Iris pigment epithelial cell (primary cell): ENCODE measurements around the gene CSNK1D.

Experiments
- DNase-seq: peaks from one replicate; pipeline ENCODE4 v3.0.0-alpha.2; 2011; ENCODE audit warnings: low read depth

CSNK1D gene

DNA sequence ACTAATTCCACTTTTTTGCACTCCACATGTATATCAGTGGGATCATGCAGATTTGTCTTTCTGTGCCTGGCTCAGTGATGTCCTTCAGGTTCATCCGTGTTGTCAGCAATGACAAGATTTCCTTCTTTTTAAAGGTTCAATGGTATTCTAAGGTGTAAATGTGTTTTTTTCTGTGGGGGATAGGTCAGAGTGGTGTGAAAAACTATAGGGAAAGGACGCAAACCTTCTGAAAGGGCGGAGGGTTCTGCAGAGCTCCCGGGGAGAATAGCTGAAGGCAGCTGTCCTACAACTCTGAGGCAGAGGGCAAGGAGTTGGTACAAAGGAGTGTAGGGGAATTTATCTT, 21.9 kb upstream of the CSNK1D start:
- DNase-seq, result no peak

DNA sequence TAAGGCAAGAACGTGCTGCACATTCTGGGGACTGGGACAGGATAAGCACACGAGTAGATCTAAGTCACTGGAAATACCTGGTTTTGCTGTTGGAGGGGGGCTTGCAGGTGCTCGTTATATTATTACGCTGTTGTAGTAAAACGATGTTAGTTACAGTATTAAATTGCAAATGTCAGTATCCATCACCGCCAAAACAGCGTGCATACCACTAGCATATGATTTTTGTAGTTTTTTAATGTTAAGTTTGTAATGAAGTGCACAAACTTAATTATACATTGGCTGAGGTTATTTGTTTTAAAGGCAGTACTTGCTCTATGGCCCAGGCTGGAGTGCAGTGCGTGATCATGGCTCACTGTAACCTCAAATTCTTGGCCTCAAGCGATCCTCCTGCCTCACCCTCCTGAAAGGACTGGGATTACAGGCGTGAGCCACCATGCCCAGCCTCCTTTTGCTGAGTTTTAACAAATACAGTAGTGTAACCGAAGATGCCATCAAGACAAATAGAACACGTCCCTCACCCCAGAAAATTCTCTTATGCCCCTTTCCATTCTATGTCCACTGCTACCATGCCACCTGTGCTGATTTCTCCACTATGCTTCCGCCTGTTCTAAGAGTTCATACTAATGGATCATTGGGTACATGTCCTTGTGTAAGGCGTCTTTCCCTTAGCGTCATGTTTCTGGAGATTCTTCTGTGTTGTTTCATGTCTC, 20.7 kb upstream of the CSNK1D start:
- DNase-seq, result peak; percentile 21

- peak; percentile 99 for DNase-seq
Measured at GRCh38 chr17:82292251-82293154, 19.0 kb upstream of the CSNK1D start.

- DNase-seq, result no peak
Measured at GRCh38 chr17:82291582-82292250, 18.2 kb upstream of the CSNK1D start.

DNA sequence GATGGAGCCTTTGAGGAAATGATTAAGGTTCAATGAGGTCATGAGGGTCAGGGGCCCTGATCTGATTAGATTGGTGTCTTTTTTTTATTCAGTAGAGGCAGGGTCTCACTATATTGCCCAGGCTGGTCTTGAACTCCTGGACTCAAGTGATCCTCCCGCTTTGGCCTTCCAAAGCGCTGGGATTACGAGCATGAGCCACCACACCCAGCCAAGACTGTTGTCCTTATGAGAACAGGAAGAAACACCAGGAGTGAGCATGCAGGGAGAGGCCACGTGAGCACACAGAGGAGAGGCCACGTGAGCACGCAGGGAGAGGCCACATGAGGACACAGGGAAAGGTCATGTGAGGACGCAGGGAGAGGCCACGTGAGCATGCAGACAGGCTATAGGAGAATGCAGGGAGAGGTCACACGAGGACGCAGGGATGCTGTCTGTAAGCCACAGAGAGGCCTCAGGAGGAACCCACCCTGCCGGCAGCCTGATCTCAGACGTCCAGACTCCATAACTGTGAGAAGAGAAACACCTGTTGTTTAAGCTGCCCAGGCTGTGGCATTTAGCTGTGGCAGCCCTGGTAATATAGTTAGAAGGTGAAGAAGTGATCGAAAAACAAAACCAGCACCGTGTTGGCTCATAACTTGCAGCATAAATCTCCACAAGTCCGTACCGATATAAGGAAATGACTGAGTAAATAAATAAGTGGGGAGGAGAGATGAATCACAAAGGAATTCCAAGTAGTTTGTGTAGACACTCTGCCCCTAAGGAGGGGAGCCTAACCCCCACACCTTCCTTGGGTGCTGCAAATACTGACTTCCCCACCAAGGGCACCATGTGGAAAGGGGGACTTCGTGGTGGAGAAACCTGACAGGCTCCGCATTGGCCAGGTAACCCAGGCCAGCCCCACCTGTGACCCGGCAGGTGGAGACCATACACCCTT, 14.6 kb upstream of the CSNK1D start:
- DNase-seq, result peak; percentile 88

DNA sequence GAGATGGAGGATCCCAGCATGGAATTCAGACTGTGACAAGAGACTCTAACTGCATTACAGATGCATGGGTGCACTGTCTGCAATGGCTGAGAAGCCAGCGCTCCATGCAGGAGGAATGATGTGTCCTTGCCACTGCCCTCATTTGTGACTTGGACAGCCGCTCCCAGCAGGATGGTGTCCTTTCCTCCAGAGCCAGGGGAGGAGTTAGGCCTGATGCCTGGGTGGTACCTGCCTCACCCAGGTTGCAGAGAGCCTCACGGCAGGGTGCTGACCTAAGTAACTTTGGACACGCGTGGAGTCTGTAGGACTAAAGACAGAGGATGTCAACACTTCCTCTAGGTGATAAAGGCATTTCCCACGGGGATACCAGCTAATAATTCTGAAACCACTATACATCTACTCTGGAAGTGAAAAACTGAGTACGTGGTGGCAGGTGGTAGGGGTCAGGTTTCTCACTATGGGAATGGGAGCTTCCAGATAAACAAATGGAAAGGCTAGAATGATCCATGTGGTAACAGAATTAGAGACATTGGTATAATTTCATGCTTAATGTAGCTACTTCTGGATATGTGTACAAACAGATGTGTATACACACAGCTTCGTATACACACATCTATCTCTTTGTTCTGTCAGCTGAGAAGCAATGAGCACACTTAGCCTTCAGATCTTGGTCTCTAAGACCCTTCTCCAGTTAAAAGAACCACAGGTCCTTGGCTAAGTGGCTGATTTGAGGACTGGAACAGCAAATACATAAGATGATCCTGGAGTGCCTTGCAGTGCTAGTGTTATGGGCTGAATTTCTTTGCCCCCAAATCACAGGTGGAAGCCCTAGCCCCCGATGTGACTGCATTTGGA, 13.7 kb upstream of the CSNK1D start:
- DNase-seq, result no peak

DNA sequence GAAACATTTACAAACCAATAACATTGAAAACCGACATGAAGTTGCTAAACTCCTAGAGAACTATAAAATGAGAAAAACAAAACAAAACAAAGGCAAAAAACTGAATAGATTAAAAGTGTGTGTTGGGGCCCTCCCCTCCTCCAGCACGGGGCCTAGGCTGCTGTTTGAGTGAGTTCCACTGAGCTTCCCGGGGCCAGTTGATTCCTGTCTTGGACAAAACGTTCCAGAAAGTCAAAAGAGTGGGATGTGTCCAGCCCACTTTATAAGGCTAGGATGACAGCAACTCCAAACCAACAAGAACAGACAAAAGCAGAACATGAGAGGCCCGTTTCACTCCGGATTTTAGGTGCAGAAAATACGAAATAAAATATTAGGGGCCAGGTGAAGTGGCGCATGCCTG, 11.6 kb upstream of the CSNK1D start:
- DNase-seq, result no peak

GRCh38 chr17:82283208-82283749, 9.8 kb upstream of the CSNK1D start:
- peak; percentile 85 for DNase-seq

DNA sequence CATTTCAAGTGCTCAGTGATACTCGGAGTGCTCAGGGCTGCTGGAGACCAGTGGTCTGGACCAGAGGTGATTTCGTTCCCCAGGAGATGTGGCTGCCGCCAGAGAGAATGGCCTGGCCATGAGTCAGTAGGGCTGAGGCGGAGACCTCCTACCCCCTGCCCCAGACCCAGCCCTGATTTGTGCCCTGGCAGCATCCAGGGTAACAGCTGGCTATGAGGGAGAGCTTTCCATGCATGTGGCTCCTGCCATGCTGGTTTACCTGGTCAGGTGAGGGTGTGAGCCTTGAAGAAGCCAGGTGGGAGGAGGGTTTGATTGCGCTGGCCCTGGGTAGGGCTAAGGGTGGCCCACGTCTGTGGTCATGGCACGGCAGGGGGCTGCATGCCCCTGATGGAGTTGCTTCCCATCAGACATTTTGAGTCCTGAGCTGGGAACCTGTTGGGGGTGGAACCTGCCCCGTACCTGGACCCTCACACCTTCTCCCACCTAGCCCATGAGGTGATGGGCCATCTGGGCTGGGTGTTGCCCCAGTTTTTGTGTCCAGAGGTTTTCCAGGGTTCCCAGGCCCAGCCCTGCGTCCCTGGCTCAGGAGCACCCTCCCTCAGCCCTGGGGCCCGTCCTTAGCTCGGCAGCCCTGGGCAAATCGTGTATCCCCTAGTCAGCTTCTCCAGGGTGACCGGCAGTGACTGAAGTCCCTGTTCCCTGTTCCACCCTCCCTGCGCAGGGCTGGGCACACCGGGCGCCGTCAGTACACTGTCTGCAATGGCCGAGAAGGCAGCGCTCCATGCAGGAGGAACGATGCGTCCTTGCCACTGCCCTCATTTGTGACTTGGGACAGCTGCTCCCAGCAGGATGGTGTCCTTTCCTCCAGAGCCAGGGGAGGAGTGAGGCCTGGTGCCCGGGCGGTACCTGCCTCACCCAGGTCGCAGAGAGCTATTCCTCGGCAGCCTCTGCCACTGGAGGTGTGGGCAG, 9.0 kb upstream of the CSNK1D start:
- DNase-seq, result no peak

DNA sequence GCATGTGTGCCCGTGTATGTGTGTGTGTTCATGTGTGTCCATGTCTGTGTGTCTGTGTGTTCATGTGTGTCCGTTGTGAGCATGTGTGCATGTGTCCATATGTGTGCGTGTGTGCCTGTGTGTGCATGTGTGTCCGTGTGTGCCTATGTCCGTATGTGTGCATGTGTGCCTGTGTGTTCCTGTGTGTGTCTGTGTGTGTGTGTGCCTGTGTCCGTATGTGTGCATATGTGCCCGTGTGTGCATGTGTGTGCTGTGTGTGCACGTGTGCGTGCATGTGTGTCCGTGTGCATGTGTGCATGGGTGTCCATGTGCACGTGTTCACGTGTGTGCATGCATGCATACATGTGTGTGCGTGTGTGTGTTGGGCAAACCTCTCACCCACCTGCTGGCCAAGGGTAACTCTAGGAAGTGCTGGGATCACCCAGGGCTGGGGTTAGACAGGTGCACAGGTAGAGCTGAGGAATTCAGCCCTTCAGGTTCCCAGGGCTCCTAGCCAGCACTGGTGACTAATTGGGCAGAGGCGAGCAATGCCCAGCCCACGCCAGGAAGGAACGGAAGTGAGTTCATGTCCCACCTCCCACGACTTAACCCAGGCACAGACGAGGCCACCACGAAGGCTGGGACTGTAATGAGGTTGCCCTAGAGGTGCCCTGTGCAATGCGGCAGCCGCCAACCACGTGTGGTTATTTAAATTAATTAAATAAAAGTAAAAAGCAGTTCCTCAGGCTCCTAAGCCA, 8.2 kb upstream of the CSNK1D start:
- peak; percentile 37 for DNase-seq

- no peak for DNase-seq
Measured at GRCh38 chr17:82281076-82281475, 7.6 kb upstream of the CSNK1D start.

DNA sequence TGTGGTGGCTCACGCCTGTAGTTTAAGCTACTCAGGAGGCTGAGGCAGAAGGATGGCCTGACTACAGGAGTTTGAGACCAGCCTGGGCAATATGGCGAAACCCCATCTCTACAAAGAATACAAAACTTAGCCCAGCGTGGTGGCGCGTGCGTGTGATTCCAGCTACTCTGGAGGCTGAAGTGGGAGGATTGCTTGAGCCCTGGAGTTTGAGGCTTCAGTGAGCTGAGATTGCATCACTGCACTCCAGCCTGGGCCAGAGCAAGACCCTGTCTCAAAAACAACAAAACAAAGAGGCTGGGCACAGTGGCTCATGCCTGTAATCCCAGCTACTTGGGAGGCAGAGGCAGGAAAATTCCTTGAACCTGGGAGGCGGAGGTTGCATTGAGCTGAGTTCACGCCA, 7.0 kb upstream of the CSNK1D start:
- no peak for DNase-seq

DNA sequence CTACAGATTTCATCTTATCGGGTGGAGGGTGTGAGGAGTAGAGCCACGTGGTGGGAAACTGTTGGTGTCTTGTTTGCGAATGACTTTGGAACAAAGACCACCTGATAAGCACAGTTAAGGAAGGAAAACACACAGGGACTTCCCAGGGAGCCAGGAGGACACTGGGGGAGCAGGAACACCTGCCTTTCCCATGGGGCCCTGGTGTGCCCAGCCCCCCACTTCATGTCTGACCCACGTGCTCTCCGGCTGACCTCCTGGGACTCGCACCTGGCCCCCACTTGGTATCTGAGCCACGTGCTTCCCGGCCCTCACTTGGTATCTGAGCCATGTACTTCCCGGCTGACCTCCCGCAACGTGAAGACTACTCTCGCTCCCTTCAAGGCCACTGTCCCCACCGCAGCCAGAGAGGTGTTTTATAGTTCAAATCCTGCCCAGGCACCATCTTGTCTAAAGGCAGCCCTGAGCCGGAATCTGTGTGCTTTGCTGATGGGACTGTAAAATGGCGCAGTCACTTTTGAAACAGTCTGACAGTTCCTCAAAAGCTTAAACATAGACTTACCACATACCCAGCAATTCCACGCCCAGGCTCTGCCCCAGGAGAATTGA, 5.4 kb upstream of the CSNK1D start:
- no peak for DNase-seq

DNA sequence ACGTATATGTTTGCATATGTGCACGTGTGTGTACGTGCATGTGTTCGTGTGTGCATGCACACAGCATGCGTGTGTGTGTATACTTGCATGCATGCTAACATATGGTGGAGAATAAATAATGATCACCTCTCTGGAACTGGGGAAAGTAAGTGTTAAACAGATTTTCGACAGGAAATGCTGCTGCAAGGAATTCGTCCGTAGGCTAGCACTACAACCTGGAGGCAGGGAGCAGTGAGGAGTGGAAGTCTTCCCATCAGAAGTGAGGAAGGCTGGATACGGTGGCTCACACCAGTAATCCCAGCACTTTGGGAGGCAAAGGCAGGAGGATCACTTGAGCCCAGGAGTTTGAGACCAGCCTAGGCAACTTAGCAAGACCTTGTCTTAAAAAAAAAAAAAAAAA, 4.8 kb upstream of the CSNK1D start:
- DNase-seq, result no peak

DNA sequence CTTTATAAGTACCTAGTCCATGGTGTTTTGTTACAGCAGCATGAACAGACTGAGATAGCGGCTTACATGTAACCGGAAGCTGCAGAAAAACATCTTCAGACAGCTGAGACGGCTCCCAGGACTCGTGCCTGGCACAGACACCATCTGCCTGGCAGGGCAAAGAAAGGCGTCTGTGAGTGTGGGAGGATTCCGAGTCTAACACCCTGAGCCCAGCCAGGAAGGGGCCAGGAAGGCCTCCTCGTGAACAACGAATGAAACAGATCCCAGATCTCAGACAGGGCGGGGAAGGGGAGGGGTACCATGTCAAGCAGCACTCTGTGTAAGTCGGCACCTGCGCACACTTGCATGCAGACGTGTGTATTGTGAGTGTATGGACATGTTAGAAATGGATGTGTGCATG, 4.4 kb upstream of the CSNK1D start:
- no peak for DNase-seq

DNA sequence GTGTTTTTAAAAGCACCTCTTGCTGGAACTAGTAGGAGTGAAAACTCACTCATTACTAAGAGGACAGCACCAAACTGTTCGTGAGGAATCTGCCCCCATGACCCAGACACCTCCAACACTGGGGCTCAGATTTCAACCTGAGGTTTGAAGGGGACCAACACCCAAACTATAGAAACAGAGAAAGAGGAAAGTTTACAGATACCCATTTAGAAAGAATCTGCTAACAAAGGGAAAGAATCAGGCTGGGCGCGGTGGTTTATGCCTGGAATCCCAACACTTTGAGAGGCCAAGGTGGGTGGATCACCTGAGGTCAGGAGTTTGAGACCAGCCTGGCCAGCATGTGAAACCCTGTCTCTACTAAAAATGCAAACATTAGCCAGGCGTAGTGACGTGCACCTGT, 3.4 kb upstream of the CSNK1D start:
- no peak for DNase-seq

- DNase-seq, result no peak
Measured at GRCh38 chr17:82275326-82275725, 1.8 kb upstream of the CSNK1D start.
